GM19035 (cell line): ENCODE results near the gene OR6C2.
"Not testable (repeated sequence)": the region's sequence is repeated elsewhere in the genome, so short reads cannot be mapped to it uniquely, and the experiment has no call there.

ENCODE experiments used
- ATAC-seq: cut with Tn5 transposase; IDR thresholded peaks from one replicate; pipeline ENCODE4 v1.9.1; 2021; ENCODE audit not compliant: unreplicated experiment

OR6C2 gene

DNA sequence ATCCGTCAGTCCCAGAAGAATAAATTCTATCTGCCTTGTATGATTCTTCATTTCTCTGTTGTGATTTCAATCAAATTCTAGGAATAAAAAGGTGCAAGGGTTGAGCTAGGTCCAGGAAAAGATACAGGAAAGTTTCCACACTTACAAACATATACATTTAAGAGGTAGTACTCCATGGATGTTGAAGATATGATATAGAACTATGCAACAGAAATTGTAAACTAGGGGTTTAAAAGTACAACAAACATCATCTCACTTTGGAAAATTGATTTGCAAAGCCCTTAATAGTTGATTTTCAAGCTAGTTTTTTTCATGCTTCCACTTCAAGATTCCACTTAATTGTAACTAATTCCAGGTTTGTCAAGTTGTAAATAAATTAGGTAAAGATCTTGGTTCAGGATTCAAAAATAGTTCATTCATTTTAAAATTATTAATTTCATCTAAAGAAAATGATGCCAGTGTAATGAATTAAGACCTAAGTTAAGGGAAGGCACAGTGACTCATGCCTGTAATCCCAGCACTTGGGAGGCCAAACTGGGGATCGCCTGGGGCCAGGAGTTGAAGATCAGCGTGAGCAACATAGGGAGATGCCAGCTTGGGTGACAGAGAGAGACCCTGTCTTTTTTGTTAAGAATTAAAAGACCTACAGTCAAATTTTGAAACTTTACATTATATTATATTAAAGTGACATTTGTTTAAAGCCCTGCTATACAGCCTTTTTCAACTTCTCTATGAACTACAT is 26.4 kb downstream of the OR6C2 start, which contains the start of gene OR6C70:
Gene OR6C70, minus strand, starts transcription at position 51 of the 742 bp plus-strand sequence. Its CDS starts 0 bp downstream, at position 51.
- no peak for ATAC-seq

DNA sequence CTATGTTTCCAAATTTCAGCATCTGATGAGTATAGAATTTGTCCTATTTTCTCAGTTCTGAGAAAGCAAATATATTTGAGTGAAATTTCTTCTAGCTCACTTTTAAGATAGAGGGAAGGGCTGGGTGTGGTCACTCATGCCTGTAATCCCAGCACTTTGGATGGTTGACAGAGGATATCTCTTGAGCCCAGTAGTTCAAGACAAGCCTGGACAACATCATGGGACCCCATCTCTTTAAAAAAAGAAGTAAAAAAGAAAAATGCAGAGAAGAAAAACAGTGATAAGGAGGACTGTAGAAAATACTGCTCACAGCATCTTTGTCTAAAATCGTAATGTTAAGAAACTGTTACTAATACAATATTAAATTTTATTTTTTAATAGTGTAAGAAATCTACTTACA is 28.4 kb downstream of the OR6C2 start:
- ATAC-seq = no peak

DNA sequence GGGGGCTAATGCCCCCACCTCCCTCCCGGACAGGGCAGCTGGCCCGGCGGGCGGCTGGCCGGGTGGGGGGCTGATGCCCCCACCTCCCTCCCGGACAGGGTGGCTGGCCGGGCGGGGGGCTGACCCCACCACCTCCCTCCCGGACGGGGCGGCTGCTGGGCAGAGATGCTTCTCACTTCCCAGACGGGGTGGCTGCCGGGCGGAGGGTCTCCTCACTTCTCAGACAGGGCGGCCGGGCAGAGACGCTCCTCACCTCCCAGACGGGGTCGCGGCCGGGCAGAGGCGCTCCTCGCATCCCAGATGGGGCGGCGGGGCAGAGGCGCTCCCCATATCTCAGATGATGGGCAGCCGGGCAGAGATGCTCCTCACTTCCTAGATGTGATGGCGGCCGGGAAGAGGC is 35.3 kb downstream of the OR6C2 start:
- not testable (repeated sequence) for ATAC-seq

DNA sequence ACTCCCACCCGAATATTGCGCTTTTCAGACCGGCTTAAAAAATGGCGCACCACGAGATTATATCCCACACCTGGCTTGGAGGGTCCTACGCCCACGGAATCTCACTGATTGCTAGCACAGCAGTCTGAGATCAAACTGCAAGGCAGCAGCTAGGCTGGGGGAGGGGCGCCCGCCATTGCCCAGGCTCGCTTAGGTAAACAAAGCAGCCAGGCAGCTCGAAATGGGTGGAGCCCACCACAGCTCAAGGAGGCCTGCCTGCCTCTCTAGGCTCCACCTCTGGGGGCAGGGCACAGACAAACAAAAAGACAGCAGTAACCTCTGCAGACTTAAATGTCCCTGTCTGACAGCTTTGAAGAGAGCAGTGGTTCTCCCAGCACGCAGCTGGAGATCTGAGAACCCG is 40.4 kb downstream of the OR6C2 start:
- ATAC-seq = not testable (repeated sequence)

DNA sequence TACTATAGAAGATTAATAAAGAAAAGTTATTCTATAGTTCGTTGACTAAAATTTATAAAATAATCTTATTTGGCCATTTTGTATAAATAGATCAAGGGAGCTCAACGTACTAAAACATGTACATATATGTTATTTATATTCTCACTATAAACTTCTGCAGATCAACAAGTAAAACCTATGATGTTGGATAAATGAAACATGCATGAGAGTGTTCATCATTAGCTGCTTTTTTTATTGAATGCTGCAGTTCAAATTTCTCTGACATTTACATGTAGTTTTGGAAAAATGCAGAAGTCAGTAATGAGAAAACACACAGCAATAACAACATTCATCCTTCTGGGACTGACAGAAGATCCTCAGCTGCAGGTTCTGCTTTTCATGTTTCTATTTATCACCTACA is 48.2 kb downstream of the OR6C2 start, which contains the start of gene OR6C68:
Gene OR6C68, plus strand, starts transcription at position 301 of the 400 bp plus-strand sequence. Its CDS starts 0 bp downstream, at position 301.
- ATAC-seq = no peak

DNA sequence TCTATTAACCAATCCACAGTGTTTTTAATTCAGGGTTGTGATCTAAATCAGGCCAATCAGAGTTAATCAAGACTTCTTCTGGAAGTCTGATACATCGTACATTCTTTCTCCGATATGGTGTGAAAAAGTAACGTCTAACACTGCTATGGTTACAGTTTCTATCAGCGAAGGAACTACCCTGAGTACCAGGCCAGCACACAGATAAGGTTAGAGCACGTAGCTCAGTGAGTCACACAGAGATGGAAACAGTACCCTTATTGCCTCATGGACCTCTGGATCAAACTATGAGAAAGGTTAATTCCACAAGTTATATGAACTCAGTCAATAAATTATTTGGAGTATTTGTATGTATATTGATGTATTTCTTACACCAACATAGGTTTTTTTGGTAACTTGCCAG is 51.6 kb downstream of the OR6C2 start:
- ATAC-seq = no peak

DNA sequence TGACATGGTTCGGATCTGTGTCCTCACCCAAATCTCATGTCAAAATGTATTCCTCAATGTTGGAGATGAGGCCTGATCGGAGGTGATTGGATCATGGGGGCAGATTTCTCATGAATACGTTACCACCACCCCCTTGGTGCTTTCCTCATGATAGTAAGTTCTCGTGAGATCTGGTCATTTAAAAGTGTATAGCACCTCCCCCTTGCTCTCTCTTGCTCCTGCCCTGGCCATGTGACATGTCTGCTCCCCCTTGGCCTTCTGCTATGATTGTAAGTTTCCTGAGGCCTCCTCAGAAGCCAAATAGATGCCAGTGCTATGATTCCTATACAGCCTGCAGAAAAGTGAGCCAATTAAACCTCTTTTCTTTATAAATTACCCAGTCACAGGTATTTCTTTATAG is 55.4 kb downstream of the OR6C2 start:
- no peak for ATAC-seq

DNA sequence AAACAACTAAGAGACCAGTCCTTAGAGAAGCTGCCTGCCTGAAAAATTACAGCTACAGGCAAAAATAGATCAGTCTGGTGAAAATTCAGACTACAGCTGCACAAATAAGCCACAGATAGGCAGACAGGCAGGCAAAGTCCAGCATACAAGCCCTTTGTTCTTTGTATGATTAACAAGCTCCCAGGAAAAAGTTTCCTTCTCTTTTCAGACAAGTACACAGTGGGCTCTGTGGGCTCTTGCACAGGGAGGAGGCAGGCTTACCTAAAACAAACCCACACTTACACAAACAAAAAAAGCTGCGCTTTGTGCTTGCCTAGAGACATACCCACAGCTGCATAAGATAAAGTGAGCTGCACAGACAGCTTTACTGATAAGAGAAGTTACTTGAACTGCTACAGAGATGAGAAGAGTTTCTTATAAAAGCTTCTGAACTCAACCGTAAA is 56.0 kb downstream of the OR6C2 start:
- no peak for ATAC-seq

DNA sequence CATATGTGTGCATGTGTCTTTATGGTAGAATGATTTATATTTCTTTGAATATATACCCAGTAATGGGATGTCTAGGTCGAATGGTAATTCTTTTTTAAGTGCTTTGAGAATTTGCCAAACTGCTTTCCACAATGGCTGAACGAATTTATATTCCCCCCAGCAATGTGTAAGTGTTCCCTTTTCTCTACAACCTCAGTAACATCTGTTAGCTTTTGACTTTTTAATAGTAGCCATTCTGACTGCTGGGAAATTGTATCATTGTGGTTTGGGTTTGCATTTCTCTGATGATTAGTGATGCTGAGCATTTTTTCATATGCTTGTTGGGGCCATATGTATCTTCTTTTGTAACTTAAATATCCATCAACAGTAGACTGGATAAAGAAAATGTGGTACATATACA is 57.7 kb downstream of the OR6C2 start:
- no peak for ATAC-seq
